ENCODE measurements around the gene ITGA3.
"Not testable (repeated sequence)": the region's sequence is repeated elsewhere in the genome, so short reads cannot be mapped to it uniquely, and the experiment has no call there.

Gene ITGA3

GRCh38 chr17:50060951-50061712, 5.2 kb downstream of the ITGA3 start:
- no peak for TF ChIP-seq CTCF (IDR thresholded peaks at IDR 0.05; ENCODE audit: insufficient read depth, low read length, missing control alignments)
- no peak for DNase-seq (ENCODE audit: low read depth, low spot score)
- H3K4me3 ChIP-seq (ENCODE audit: low read depth, low read length): no peak overlapping the region; the same call in 1 of the 2 replicates
- POLR2A ChIA-PET: interaction anchor here (0.6 to 2.9 kb wide), 4 partner anchors 33 to 158 kb away, joined by 3 to 17 read pairs (median 10); no protein-coding TSS in a partner anchor
- CTCF ChIA-PET: interaction anchor here (0.6 to 17.8 kb wide), 8 partner anchors 16 to 65 kb away, joined by 3 to 179 read pairs (median 6); no protein-coding TSS in a partner anchor

GRCh38 chr17:50061713-50062045, 5.8 kb downstream of the ITGA3 start:
- POLR2A ChIA-PET: interaction anchor here (0.7 to 2.9 kb wide), 3 partner anchors 33 to 157 kb away, joined by 3 to 17 read pairs (median 3); no protein-coding TSS in a partner anchor
- not testable (repeated sequence) for DNase-seq (ENCODE audit: low read depth, low spot score); H3K4me3 ChIP-seq (ENCODE audit: low read depth, low read length)
- CTCF ChIA-PET: interaction anchor here (2.1 to 17.8 kb wide), 4 partner anchors 25 to 64 kb away, joined by 5 to 179 read pairs (median 10); no protein-coding TSS in a partner anchor

DNA sequence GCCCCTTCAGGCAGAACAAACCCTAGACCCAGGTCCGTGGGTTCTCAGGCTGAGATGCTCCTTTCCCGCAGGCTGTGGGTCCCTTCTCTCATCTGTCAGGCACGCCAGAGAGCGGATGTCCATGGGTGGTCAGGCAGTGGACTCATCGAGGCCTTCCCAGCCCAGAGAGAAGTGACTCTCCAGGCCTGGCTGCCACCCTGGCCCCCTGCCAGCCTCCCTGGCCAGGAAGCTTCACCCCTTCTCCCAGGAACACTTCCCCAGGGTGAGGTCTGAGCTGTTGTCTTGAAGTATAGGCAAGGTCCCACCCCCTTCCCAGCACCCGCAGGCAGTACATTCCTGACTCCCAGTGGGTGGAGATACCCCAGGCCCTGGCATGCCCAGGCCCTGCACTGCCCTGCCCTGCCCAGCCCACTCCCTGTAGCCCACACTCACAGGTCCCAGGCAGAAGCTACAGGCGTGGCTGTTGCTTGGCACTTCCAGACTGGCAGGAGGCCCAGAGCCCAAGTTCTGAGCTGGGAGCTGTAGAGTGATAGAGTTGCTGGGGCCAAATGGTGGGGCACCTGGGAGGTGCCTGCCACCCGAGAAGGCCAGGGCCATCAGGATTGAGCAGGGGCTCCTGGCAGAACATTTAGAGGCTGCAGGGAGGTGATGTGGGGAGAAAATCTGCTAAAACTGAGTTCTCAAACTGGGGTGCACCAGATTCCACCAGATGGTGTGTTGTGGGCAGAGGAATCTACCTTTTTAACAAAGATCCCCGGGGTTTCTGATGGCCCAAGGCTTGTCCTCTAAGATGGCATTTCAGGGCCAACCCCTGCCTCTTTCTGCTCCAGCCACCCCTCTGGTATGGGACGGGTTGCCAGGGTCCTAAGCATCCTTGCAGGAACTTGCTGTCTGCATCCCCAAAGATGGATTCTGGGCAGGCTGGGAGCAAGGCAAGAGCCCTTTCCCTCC, 6.7 kb downstream of the ITGA3 start:
- DNase-seq (ENCODE audit: low read depth, low spot score): peak; percentile 67
- peak overlapping the region; percentile 20; the same call in 1 of the 2 replicates for H3K4me3 ChIP-seq (ENCODE audit: low read depth, low read length)
- TF ChIP-seq CTCF (IDR thresholded peaks at IDR 0.05; ENCODE audit: insufficient read depth, low read length, missing control alignments): no peak
- CTCF ChIA-PET: interaction anchor here (1.2 to 17.8 kb wide), 5 partner anchors 11 to 64 kb away, joined by 4 to 179 read pairs (median 8); no protein-coding TSS in a partner anchor
- POLR2A ChIA-PET: interaction anchor here (0.7 to 2.9 kb wide), 6 partner anchors 9 to 35 kb away, joined by 3 to 17 read pairs (median 4); no protein-coding TSS in a partner anchor

DNA sequence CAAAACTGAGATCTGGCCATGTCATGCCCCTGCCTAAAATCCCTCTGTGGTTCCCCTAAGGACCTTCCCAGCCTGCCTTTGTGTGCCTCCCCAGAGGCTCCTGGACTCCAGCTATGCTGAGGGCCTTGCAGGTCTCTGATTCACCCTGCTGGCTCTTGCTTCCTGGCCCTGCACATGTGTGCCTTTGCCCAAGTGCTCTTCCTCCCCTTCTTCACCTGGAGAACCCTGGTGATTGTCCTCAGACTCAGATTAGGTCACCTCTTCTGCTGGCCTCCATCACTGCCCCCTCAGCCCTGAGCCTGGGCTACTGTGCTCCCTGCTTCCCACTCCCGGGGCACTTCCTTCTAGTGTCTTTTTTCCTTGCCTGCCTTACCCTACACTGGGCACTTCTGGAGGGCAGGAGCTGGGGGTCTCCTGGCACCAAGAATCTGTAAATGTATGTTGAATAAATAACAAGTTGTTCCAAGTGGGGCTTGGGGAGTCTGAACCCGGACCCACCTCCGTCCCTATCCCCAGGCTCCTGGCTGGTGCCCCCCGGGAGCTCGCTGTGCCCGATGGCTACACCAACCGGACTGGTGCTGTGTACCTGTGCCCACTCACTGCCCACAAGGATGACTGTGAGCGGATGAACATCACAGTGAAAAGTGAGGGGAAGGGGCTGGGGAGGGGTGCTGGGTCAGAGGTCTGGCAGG, 7.8 kb downstream of the ITGA3 start:
- DNase-seq (ENCODE audit: low read depth, low spot score): no peak
- no peak overlapping the region for H3K4me3 ChIP-seq (ENCODE audit: low read depth, low read length)
- CTCF ChIA-PET: interaction anchor here (0.7 to 17.8 kb wide), 5 partner anchors 10 to 37 kb away, joined by 3 to 179 read pairs (median 5); no protein-coding TSS in a partner anchor
- no peak for TF ChIP-seq CTCF (IDR thresholded peaks at IDR 0.05; ENCODE audit: insufficient read depth, low read length, missing control alignments)
- POLR2A ChIA-PET: interaction anchor here (2.9 kb wide), 1 partner anchor 36 kb away, joined by 17 read pairs; no protein-coding TSS in a partner anchor

GRCh38 chr17:50064253-50065001, 8.5 kb downstream of the ITGA3 start:
- peak; percentile 94 for DNase-seq (ENCODE audit: low read depth, low spot score)
- POLR2A ChIA-PET: interaction anchor here (0.8 to 1.1 kb wide), 3 partner anchors 9 to 38 kb away, joined by 4 to 7 read pairs (median 5); partner anchors contain the start of gene ITGA3
- CTCF ChIA-PET: interaction anchor here (0.7 to 17.8 kb wide), 8 partner anchors 10 to 67 kb away, joined by 3 to 179 read pairs (median 11); partner anchors contain the start of gene PDK2
- TF ChIP-seq CTCF (IDR thresholded peaks at IDR 0.05; ENCODE audit: insufficient read depth, low read length, missing control alignments): no peak
- no peak overlapping the region for H3K4me3 ChIP-seq (ENCODE audit: low read depth, low read length)
